RWPE1 (cell line): Measurements from ENCODE around the gene UVSSA.

ENCODE experiments used
- CTCF ChIA-PET: fragments of 350-600 bp; sonication (Branson Sonifier 250); formaldehyde crosslinking; extraction: SDS; loops from one replicate; lab custom pipeline; 2021; lab: Yijun Ruan, JAX
- POLR2A ChIA-PET: fragments of 400-600 bp; formaldehyde crosslinking; extraction: SDS; loops from one replicate; lab custom pipeline; 2020; ENCODE audit warnings: antibody characterized with exemption; ENCODE audit not compliant: low non-redundant PET; lab: Yijun Ruan, JAX
- DNase-seq: peaks from one replicate; pipeline ENCODE4 v3.0.0; 2012; ENCODE audit warnings: low spot score
- H3K27ac ChIP-seq: fragments of 450-650 bp; 2 replicates; pipeline ENCODE4 v1.5.1; 2017
- CTCF ChIP-seq: fragments of 450-650 bp; conservative IDR thresholded peaks from 2 replicates; pipeline ENCODE4 v1.5.1; 2017; ENCODE audit warnings: low read depth, mild to moderate bottlenecking

Gene UVSSA

GRCh38 chr4:1413204-1413663 is 66.2 kb downstream of the UVSSA start:
- DNase-seq = no peak
- POLR2A ChIA-PET = no interaction called here
- no peak overlapping the region for H3K27ac ChIP-seq
- TF ChIP-seq CTCF = no peak
- CTCF ChIA-PET = interaction anchor here (0.6 kb wide), 1 partner anchor 135 kb away, joined by 3 read pairs; no protein-coding TSS in a partner anchor

GRCh38 chr4:1413687-1414479 is 66.9 kb downstream of the UVSSA start:
- no peak for TF ChIP-seq CTCF

GRCh38 chr4:1414831-1415680 is 68.0 kb downstream of the UVSSA start:
- TF ChIP-seq CTCF = no peak
- H3K27ac ChIP-seq = no peak overlapping the region
- ChIA-PET POLR2A (no interaction called here), CTCF (no interaction called here)
- no peak for DNase-seq

More at GRCh38 chr4:1413687-1414479, 66.9 kb downstream of the UVSSA start:
- POLR2A ChIA-PET = no interaction called here
- CTCF ChIA-PET = interaction anchor here (0.6 kb wide), 1 partner anchor 134 kb away, joined by 3 read pairs; no protein-coding TSS in a partner anchor
- no peak overlapping the region for H3K27ac ChIP-seq
- DNase-seq = no peak

- ChIA-PET CTCF (no interaction called here), POLR2A (no interaction called here)
- H3K27ac ChIP-seq = no peak overlapping the region
- no peak for DNase-seq
- no peak for TF ChIP-seq CTCF
These were observed 68.6 kb downstream of the UVSSA start for GRCh38 chr4:1415681-1415981.

- H3K27ac ChIP-seq = no peak overlapping the region
- ChIA-PET CTCF (no interaction called here), POLR2A (no interaction called here)
- TF ChIP-seq CTCF = no peak
- no peak for DNase-seq
These were observed 69.3 kb downstream of the UVSSA start for GRCh38 chr4:1416051-1416947.

- H3K27ac ChIP-seq = no peak overlapping the region
- ChIA-PET POLR2A (no interaction called here), CTCF (no interaction called here)
- no peak for DNase-seq
- no peak for TF ChIP-seq CTCF
These were observed 69.9 kb downstream of the UVSSA start for GRCh38 chr4:1416948-1417260.
